ENCODE data around the gene UST. TPM values are rescaled to one million over a fixed set of nuclear protein-coding genes. Genes with fewer than 3 reads are reported as not detected.

The UST gene
- total RNA-seq, 4 donors from 2014 or later: 4.8 to 9.0 (median 7.8) TPM

GRCh38 chr6:148924226-148925012 lies 177.6 kb downstream of the UST start:
- no peak overlapping the region for H3K4me3 ChIP-seq
- H3K4me1 ChIP-seq: no peaks in the 10 kb centered on the region
- no peaks in the 10 kb centered on the region for H3K36me3 ChIP-seq
- H3K27me3 ChIP-seq: no peaks in the 10 kb centered on the region
- H3K27ac ChIP-seq: no peak overlapping the region
- in situ Hi-C loops (cut with MboI; ENCODE audit: low pct_ligation_motif_present in 1 of 4, low pct_unique_long_range_greater_than_20kb in 1 of 4, low sequenced_read_pairs in 3 of 4) (no loop called here), intact Hi-C loops (cut with DNase I; ENCODE audit: low total_unique reads) (no loop called here)
- DNase-seq: no peak
- 67 to 86% methylated on average over 2 to 8 of the region's 8 CpGs for WGBS, 2 donors (ENCODE audit: low coverage in 1 of 2)
- H3K9me3 ChIP-seq: no peaks in the 10 kb centered on the region
- TF ChIP-seq CTCF (IDR thresholded peaks at IDR 0.05) (no peak), POLR2AphosphoS5 (IDR thresholded peaks at IDR 0.05) (no peak), POLR2A (IDR thresholded peaks at IDR 0.05) (no peak), EP300 (IDR thresholded peaks at IDR 0.05; ENCODE audit: low read depth) (no peak)

DNA sequence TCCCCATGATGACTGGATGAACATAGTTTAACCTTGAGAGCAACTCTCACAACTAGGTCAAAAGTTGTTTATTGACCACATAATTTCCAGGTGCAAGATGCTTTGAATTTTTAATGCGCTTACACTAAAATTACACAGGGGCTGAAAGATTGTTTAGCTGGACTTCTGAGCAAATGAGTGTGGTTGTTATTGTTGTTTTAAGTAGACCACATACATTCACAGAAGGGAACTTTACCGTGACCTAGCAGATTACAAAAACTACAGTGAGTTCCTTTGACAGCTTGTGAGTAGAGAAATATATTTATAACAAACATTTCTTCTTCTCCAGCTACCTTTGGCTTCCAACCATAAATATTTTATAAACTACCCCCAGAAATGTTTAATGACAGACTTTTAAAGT lies 178.9 kb downstream of the UST start:
- WGBS, 2 donors (ENCODE audit: low coverage in 1 of 2): 75 to 82% methylated on average over 2 of the region's 2 CpGs
- no peak overlapping the region for H3K27ac ChIP-seq
- no peaks in the 10 kb centered on the region for H3K27me3 ChIP-seq
- H3K4me1 ChIP-seq: no peaks in the 10 kb centered on the region
- in situ Hi-C loops (cut with MboI; ENCODE audit: low pct_ligation_motif_present in 1 of 4, low pct_unique_long_range_greater_than_20kb in 1 of 4, low sequenced_read_pairs in 3 of 4): no loop called here
- H3K9me3 ChIP-seq: no peaks in the 10 kb centered on the region
- no peak for DNase-seq
- no peak for TF ChIP-seq POLR2AphosphoS5 (IDR thresholded peaks at IDR 0.05)
- TF ChIP-seq CTCF (IDR thresholded peaks at IDR 0.05): no peak
- no peak for TF ChIP-seq EP300 (IDR thresholded peaks at IDR 0.05; ENCODE audit: low read depth)
- no peak for TF ChIP-seq POLR2A (IDR thresholded peaks at IDR 0.05)
- H3K4me3 ChIP-seq: no peak overlapping the region
- intact Hi-C loops (cut with DNase I; ENCODE audit: low total_unique reads): no loop called here
- H3K36me3 ChIP-seq: no peaks in the 10 kb centered on the region

DNA sequence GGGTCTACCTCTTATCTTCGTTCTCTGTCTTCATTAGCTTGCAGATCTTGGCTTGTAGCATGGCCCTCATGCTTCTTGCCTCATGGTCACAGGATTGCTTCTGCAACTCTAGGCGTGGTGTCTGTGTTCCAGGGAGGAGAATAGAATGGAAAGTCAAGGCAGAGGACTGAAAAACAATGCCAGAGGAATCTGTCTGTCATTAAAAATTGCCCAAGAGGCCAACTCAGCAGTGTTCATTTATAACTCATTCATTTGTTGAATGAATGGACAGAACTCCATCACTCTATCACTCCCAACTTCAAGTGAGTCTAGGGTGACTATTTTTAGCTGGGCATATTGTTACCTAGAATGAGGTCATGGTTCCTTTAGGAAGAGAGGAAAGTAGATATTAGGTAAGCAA lies 179.6 kb downstream of the UST start:
- no peak for DNase-seq
- no peaks in the 10 kb centered on the region for H3K27me3 ChIP-seq
- in situ Hi-C loops (cut with MboI; ENCODE audit: low pct_ligation_motif_present in 1 of 4, low pct_unique_long_range_greater_than_20kb in 1 of 4, low sequenced_read_pairs in 3 of 4) (no loop called here), intact Hi-C loops (cut with DNase I; ENCODE audit: low total_unique reads) (no loop called here)
- no peak overlapping the region for H3K27ac ChIP-seq
- H3K9me3 ChIP-seq: no peaks in the 10 kb centered on the region
- 79 to 91% methylated on average over 2 of the region's 2 CpGs for WGBS, 2 donors (ENCODE audit: low coverage in 1 of 2)
- H3K4me3 ChIP-seq: no peak overlapping the region
- TF ChIP-seq POLR2AphosphoS5 (IDR thresholded peaks at IDR 0.05) (no peak), CTCF (IDR thresholded peaks at IDR 0.05) (no peak), EP300 (IDR thresholded peaks at IDR 0.05; ENCODE audit: low read depth) (no peak), POLR2A (IDR thresholded peaks at IDR 0.05) (no peak)
- no peaks in the 10 kb centered on the region for H3K36me3 ChIP-seq
- H3K4me1 ChIP-seq: no peaks in the 10 kb centered on the region

- no peaks in the 10 kb centered on the region for H3K4me1 ChIP-seq
- no peak overlapping the region for H3K4me3 ChIP-seq
- H3K27me3 ChIP-seq: no peaks in the 10 kb centered on the region
- TF ChIP-seq POLR2AphosphoS5 (IDR thresholded peaks at IDR 0.05) (no peak), EP300 (IDR thresholded peaks at IDR 0.05; ENCODE audit: low read depth) (no peak), POLR2A (IDR thresholded peaks at IDR 0.05) (no peak), CTCF (IDR thresholded peaks at IDR 0.05) (no peak)
- no peak overlapping the region for H3K27ac ChIP-seq
- no peak for DNase-seq
- H3K9me3 ChIP-seq: no peaks in the 10 kb centered on the region
- in situ Hi-C loops (cut with MboI; ENCODE audit: low pct_ligation_motif_present in 1 of 4, low pct_unique_long_range_greater_than_20kb in 1 of 4, low sequenced_read_pairs in 3 of 4): no loop called here
- H3K36me3 ChIP-seq: no peaks in the 10 kb centered on the region
- 92 to 100% methylated on average over 1 of the region's 1 CpG for WGBS, 2 donors (ENCODE audit: low coverage in 1 of 2)
- intact Hi-C loops (cut with DNase I; ENCODE audit: low total_unique reads): no loop called here
Measured at GRCh38 chr6:148927586-148927985, 180.8 kb downstream of the UST start.
